ENCODE measurements around the gene CCDC71. TPM values are rescaled to one million over a fixed set of nuclear protein-coding genes. Genes with fewer than 3 reads are reported as not detected.

The CCDC71 gene
- total RNA-seq, 1 donor from 2014 or later = 21.6 TPM

DNA sequence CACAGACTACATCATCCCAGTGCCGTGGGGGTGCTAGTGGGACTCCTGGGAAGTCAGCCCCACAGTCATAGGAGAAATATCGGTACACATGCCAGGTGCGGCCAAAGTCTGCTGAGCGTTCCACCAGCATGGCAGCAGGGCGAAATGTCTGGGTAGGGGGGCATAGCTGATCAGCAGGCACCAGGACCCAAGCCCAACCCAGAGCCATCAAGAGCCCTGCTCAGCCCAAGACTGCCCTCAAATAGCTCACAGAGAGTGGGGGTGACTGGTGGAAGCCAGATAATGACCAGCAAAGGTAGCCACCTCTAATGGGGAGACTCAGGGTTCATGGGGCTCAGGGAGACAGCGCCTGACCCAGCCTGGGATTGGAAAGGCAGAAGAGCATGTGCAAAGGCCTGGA, 34.6 kb downstream of the CCDC71 start:
- DNase-seq (ENCODE audit: low spot score) = no peak

DNA sequence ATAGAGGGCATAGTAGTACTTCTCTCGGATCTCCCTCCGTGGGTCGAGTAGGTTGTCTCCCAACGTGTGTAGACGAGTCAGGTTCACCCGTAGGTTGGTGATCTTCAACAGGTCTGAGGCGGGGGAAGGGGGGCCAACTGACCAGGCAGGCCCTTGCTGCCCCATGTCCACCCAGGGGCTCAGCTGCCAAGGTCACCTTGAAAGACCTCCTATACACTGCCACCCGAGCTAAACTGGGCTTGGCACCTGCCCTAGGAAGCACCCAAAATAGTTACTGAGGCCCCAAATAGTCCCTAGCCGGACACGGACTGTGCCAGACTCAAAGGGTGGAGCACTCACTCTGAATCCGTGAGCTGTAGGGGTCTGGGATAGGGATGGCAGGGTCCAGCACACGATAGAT, 35.1 kb downstream of the CCDC71 start:
- no peak for DNase-seq (ENCODE audit: low spot score)

DNA sequence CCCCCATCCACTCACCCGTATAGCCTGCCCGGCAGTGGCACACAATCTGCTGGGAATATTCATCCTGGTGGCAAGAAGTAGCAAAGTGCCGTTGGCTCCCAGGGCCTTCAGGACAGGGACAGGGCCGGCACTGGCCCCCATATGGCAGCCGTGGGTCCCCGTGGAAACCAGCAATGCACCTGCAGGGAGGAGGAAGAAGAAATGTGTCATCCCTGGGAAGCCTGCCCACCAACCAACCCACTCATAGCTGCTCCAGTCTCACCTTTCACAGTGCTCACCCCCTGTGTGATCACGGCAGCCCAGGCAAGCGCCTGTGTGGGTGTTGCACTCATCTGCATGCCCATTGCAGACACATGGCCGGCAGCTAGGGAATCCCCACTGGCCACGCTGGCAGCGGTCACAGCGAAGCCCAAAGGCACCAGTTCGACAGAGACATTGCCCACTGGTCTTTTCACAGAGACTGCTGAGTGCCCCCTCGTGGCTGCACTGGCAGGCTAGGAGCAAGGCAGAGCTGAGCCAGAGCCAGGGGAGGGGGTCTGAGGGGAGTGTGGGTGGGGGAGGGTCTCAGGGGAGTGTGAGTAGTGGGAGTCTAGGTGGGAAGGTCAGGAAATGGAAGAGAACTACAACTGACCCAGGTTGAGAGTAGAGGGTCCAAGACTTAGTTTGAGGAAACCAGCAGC, 41.0 kb downstream of the CCDC71 start:
- no peak for DNase-seq (ENCODE audit: low spot score)

DNA sequence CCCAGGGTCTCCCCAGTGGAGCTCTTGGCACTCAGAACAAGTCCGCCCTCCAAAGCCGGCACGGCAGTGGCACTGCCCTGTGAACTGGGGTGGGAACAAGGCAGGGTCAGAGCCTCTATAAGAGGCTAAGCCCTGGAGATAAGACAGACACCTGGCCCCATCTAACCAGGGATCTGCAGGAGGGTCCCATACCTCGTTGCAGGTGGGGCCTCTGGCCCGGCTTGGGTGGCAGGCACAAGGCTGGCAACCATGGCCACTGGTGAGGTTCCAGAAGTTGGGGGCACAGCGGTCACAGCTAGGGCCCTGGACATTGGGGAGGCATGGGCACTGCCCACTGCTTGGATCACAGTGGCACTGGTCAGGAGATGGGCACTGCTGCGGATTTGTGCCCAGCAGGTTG, 41.9 kb downstream of the CCDC71 start:
- DNase-seq (ENCODE audit: low spot score) = no peak

DNA sequence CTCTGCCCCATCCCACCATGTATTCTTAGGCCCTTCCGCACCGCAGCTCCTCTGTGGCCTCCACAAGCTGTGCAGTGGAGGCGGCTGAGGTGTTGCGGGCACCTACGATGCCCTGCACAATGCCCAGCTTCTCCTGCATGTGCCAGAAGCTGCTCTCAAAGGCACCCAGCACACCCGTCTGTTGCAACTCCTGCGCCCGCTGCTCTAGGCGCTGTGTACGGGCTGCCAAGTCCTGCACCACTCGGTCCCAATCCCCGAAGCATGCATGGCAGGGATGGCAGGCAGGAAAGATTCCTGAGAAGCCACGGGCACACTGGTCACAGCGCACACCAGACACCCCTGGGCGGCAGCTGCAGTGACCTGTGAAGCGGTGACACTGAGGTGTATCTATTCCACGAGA, 42.4 kb downstream of the CCDC71 start:
- DNase-seq (ENCODE audit: low spot score) = no peak

DNA sequence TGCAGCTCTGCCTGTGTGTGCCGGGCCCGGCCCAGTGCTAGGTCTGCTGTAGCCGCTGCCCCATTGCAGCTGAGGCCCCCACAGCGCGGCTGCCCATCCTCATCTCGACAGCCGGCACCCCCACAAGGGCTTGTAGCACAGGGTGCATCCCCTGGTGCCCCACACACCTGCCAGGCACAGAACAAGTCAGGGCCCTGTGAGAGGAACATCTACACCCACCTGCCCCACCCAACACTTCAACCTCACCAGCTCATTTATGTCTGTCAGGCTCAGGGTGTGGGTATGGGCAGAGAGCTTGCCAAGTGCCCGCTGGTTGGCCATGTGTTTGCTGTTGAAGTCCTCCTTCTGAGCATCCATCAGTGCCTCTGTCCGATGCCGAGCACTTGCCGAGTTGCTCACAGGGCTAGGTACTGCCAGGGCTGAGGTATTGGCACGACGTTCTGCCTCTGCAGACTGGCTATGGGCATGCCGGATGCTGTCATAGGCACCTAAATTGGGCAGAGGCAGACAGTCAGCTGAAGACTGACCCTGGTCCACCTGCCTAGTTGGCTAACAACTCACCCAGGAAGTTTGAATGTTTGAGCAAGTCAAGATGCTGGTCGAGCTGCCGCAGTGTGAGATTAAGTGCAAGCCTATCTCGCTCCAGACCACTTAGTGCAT, 43.1 kb downstream of the CCDC71 start:
- no peak for DNase-seq (ENCODE audit: low spot score)

DNA sequence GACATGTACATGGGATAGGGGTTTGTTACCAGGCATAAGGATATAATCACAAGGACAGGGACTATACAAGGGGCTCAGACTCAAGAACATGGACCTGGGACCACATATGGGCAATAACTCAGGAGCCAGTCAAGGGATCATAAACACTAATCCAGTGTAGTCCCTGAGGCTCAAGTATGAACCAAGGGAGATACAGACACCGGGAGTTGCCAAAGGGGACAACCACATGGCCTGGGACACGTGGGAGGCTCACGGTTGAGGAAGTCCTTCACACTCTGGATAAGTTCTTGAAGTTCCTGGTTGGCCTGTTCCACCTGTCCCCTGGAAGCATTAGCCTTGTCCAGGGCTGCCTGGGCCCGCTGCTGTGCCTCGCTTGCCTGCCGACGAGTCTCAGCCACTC, 43.7 kb downstream of the CCDC71 start:
- no peak for DNase-seq (ENCODE audit: low spot score)

DNA sequence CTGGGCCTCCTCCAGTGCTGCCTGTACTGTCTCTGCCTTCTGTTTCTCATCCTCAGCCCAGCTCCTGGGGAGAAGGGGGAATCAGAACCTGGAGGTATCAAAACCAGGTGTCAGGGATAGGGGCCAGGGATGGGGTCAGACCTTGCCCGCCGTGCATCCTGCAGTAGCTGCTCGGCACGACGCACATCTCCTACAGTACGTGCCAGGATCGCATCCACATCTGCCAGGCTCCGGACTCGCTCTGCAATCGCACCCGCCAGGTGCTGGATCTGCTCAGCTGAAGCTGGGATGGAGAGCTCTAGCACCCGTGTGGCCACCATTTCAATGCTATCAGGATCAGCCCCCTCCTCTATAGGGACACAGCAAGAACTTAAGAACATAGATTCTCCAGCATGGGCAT, 44.1 kb downstream of the CCDC71 start:
- no peak for DNase-seq (ENCODE audit: low spot score)

DNA sequence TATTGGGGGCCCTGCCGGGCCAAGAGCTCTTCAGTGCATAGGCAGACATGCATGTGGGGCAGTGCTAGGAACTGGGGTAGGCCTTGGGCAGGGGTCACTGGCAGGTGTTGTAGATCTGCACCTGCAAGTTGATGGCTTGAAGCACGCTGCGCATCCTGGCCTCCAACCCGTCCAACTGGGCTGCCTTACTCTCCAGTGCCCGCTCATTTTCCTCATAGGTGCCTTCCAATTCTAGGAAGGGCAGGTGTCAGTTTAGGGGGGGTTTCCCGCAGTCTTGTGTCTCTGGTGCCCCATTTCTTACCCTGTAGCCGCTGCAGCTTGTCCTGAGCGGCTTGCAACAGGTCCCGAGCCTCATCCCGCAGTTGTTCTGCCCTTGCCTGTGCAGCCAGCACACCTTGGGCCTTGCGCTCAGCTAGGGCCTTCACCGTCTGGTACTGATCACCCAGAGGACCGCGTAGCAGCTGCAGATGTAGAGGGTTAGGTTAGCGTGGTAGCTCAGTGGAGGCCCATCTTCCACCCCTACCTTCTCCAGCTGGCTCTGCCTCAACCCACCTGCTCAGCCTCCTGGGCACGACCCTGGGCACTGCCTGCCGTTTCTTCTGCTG, 44.9 kb downstream of the CCDC71 start:
- no peak for DNase-seq (ENCODE audit: low spot score)

DNA sequence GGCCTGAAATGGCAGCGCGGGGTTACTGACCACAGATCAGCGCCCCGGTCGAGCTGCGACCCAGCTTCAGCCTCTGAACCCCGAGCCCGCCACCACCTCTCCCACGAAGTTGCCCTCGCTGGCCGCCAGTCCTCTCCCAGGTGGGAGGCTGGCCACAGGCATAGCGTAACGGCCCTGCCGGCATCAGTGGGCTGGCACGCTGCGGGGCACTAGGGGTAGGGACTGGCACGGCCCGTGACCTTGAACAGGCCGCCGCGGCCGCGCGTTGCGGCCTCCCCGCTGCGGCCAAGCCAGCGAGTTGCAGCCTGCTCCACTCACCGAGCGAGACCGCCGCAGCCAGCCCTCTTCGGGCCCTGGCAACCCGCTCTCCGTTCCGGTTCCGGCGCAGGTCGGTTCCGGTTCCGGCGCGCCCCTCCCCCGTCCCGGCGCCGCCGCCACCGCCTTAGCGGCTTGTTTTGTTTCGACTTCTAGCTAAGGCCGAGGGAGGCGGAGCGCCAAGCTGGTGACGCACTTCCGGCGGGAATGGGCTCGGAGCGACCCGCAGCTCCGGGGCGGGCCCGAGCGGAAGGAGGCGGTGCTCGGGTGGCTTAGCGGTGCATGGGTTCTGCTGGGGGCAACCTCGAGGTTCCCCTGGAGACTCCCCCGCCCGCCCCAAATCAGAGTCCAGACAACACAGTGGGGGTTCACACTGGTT, 45.5 kb downstream of the CCDC71 start, which contains the start of gene USP19:
TSS of gene USP19 (minus strand) at position 386 of the 694 bp plus-strand sequence. CDS start 1,678 bp downstream, outside the sequence.
- peak; percentile 95 for DNase-seq (ENCODE audit: low spot score)

DNA sequence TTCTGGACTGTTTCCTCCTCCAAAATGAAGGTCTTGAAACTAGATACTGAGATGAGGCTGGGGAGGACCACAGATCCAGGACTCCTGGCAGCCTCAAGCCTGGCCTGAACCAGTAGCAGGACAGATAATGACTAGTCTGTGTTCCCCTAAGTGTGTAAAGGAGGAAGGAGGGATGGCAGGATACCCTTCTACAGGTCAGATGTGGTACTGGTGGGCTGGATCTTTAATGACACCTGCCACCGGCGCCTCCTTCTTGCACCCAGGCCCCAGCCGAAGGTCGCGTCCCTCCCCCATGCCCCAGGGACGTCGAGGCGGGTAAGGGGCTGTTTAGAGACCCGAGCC, 46.1 kb downstream of the CCDC71 start:
- DNase-seq (ENCODE audit: low spot score) = no peak

DNA sequence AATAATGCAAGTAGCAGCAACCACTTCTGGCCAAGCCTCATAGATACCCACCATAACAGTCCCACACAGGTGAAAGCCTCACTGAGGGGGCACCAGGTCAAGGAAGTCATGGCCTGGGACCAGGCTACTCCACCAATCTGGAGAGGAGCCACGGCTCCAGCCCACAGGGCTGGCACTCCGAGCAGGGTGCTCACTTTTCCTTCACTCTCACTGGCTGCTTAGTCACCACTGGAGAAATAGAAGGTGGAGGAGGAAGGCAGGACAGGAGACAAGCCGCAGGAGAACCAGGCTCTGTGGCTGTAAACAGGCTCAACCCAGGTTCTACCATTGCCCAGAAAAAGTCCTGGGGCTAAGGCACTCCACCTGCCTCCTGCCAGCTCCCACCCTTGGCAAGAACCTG, 46.7 kb downstream of the CCDC71 start:
- no peak for DNase-seq (ENCODE audit: low spot score)

DNA sequence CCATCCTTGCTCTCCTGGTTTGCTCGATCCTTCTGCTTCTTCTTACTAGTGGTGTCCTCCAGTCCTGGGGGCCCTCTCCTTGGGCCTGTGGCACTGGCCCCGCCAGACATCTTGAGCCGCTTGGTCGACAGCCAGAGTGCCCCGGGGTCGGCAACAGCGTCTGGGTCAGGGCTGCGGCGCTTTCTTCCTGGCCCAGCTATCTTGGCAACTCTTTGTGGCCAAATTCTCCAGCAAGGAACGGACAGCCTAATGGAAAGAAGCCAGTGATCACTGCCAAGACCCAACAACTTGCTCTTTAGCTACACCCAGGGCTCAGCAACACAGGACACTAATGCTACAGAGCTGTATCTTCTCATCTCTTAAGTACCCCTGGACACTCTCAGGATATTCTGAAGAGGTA, 47.1 kb downstream of the CCDC71 start:
- no peak for DNase-seq (ENCODE audit: low spot score)

Other genes with a start within 250 kb of the CCDC71 start
- 76.7 TPM for gene ARIH2, start 247.5 kb downstream of the CCDC71 start, total RNA-seq
- gene P4HTM, start 176.1 kb downstream of the CCDC71 start, total RNA-seq = 104 TPM
- gene WDR6, start 158.9 kb downstream of the CCDC71 start, total RNA-seq = 283 TPM
- gene DALRD3, start 147.8 kb downstream of the CCDC71 start, total RNA-seq = 37.1 TPM
- gene NDUFAF3, start 144.2 kb downstream of the CCDC71 start, total RNA-seq = 83.3 TPM
- gene IMPDH2, start 136.9 kb downstream of the CCDC71 start, total RNA-seq = 136 TPM
- 83.9 TPM for gene QRICH1, start 72.3 kb downstream of the CCDC71 start, total RNA-seq
- 207 TPM for gene QARS1, start 61.6 kb downstream of the CCDC71 start, total RNA-seq
- 85.6 TPM for gene USP19, start 45.5 kb downstream of the CCDC71 start, total RNA-seq
- gene LAMB2, start 33.3 kb downstream of the CCDC71 start, total RNA-seq = 733 TPM
- gene KLHDC8B, start 5.3 kb upstream of the CCDC71 start, total RNA-seq = 35.1 TPM
- 5.0 TPM for gene C3orf62, start 110.9 kb upstream of the CCDC71 start, total RNA-seq
- gene USP4, start 173.7 kb upstream of the CCDC71 start, total RNA-seq = 60.5 TPM
- 296 TPM for gene GPX1, start 192.0 kb upstream of the CCDC71 start, total RNA-seq
- gene RHOA, start 245.6 kb upstream of the CCDC71 start, total RNA-seq = 386 TPM
- gene TCTA, start 246.1 kb upstream of the CCDC71 start, total RNA-seq = 57.6 TPM

Data from mucosa of gallbladder (tissue), 1 donor.